ENCODE data around the gene MARCHF7.

GRCh38 chr2:159759577-159759976 is 47.3 kb downstream of the MARCHF7 start:
- TF ChIP-seq CTCF (IDR thresholded peaks at IDR 0.05; ENCODE audit: insufficient read depth, low read depth, low read length) (no peak), EZH2 (IDR thresholded peaks at IDR 0.05; ENCODE audit: insufficient read depth, low read length) (no peak)

Measured in astrocyte (in vitro differentiated cells and primary cell).